Measurements from ENCODE around the gene ZFP92.
A peak's percentile ranks its signal among the peaks of the same experiment; 100 is the strongest.
"Not testable (repeated sequence)": the region's sequence is repeated elsewhere in the genome, so short reads cannot be mapped to it uniquely, and the experiment has no call there.

ZFP92 gene

GRCh38 chrX:153386097-153386496 is 25.2 kb upstream of the ZFP92 start:
- FAIRE-seq (no peak), DNase-seq (ENCODE audit: insufficient read length, low spot score) (no peak)

- DNase-seq (ENCODE audit: insufficient read length, low spot score) (no peak), FAIRE-seq (no peak)
Measured at GRCh38 chrX:153387345-153387744, 23.9 kb upstream of the ZFP92 start.

GRCh38 chrX:153387987-153388721 is 23.1 kb upstream of the ZFP92 start:
- FAIRE-seq (no peak), DNase-seq (ENCODE audit: insufficient read length, low spot score) (no peak)

- FAIRE-seq (no peak), DNase-seq (ENCODE audit: insufficient read length, low spot score) (no peak)
Measured at GRCh38 chrX:153388722-153389459, 22.4 kb upstream of the ZFP92 start.

DNA sequence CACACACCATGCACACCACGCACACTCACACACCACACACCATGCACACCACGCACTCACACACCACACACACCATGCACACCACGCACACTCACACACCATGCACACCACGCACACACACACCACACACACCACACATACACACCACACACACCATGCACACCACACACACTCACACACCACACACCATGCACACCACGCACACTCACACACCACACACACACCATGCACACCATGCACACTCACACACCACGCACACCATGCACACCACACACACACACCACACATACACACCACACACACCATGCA is 21.9 kb upstream of the ZFP92 start:
- FAIRE-seq; DNase-seq (ENCODE audit: insufficient read length, low spot score): not testable (repeated sequence)

DNA sequence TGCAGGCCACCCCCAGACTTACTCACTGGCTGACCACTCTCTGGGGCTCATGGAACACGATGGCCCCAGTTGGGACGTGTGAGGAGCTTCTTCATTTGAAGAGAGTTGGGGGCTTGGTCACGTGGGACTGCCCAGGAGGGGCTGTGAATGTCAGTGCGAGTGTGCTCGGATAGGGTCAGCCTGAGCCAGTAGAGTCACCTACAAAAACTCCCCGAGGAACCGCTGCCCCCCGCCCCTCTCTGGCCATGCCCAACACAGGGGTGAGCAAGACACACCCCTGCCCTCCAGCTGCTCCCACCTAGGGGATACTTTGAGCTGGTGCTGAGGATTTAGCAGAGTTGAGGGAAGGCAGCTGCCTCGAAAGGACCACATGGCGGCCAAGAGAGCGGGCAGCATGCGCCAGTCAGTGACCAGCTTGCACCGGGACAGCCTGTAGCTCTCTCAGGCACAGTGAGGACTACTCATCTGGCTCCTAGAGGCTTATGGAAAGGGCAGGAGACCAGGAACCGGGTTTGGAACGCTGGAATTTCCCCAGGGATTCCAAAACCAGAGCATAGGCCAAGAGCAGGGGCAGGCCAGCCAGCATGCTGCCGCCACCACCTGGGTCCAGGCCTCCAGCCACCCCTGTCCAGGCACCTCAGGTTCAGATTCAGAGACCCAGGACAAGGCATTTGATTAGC is 18.5 kb upstream of the ZFP92 start:
- DNase-seq (ENCODE audit: insufficient read length, low spot score) (no peak), FAIRE-seq (no peak)

GRCh38 chrX:153394612-153395011 is 16.7 kb upstream of the ZFP92 start:
- FAIRE-seq (no peak), DNase-seq (ENCODE audit: insufficient read length, low spot score) (no peak)

DNA sequence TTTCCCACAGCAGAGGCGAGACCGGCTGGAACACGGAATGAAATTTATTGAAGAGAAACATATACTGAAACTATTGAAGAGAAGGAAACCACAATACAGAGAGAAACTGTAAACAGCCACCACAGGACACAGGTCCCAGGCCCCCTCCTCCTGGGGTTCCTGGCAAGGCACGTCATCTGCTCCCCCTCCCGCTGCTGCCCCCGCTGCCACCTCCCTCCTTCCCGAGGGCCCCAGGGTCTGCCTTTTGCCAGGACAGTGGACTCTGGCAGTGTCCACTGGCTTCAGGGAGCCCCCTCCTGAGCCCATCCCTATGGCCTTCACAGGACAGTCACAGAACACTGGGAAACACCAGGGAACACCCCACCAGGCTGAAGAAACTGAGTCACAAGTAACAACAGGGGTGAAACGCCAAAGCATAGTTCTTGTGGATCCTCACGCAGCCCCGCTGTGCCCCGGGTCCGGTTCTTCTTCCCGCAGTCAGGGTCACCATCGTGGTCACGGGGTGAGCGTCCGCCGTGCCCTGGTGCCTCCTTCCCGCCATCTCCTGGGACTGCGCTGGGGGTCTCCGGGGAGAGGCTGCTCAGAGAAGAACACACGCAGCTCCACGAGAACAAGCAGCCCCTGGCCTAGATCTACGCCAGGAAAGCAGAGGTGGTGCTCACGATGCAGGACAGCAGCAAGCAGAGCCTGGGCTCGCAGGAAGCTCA is 15.5 kb upstream of the ZFP92 start:
- FAIRE-seq (no peak), DNase-seq (ENCODE audit: insufficient read length, low spot score) (no peak)

DNA sequence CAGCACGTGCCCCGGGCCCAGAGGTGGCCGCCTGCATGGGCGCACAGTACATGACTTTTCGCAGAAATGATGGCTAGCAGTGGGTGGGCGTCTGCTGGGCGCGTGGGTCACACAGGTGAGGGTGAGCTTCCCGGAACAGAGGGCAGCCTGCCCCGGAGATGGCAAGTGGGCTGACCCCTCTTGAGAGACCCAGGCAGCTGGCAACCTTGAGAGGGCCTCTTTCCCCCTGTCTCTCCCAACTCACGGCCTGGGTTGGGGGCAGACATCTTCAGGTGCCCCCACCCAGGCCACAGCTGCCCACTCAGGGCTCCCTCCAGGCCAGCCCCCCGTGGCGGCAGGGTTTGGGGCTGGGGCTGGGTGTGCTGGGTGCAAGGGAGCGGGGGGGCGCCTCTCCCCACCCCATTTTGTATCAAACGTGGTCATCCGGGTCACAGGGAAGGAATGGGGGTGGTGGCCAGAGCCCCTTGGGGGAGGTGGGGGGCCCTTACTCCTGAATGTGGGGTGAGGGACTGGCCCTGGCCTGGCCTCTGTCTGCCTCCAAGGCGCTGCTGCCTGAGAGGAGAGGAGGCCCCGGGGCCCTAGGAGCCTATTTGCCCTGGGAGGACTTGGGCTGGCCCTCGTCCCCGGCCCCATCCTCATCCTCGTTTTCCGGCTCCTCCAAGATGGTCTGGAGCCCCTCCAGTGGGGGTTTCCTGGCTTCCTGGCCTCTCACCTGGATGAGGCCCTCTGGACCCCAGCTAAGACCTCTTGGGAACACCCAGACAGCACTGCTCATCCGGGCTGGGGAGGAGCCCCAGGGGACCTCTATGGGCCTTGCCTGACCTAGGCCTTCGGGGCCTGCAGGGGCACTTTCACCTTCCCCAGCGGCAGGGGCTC is 14.7 kb upstream of the ZFP92 start:
- DNase-seq (ENCODE audit: insufficient read length, low spot score) (no peak), FAIRE-seq (no peak)

DNA sequence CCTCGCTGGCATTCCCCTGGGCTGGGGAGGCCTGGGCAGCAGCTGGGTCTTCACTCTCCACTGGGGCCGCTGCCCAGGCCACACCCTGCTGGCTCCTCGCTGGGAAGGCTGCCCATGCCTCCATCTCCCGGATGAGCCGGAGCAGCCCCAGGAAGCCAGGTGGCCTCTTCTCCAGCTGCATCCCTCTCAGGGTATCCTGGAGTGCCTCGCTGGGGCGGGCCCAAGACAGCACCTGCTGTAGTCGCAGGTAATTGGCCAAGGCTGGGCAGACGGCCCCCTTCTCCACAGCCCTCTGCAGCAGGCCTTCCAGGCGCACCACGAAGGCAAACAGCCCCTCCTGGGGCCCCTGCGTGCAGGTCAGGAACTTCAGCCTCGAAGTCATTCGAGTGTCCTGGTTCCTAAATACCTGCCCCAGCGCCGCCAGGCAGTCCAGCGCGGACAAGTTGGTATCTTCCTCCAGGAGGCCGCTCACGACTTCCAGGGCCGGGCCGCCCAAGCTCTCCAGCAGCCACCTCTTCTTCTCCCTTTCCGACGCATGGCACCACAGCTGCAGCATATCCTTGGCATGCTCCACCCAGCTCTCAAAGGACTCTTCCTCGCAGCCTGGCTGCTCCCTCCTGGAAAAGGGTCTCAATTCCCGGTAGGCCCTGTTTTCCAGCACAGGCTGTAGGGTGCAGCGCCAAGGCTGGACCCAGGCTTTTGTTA is 13.9 kb upstream of the ZFP92 start:
- FAIRE-seq (no peak), DNase-seq (ENCODE audit: insufficient read length, low spot score) (no peak)

DNA sequence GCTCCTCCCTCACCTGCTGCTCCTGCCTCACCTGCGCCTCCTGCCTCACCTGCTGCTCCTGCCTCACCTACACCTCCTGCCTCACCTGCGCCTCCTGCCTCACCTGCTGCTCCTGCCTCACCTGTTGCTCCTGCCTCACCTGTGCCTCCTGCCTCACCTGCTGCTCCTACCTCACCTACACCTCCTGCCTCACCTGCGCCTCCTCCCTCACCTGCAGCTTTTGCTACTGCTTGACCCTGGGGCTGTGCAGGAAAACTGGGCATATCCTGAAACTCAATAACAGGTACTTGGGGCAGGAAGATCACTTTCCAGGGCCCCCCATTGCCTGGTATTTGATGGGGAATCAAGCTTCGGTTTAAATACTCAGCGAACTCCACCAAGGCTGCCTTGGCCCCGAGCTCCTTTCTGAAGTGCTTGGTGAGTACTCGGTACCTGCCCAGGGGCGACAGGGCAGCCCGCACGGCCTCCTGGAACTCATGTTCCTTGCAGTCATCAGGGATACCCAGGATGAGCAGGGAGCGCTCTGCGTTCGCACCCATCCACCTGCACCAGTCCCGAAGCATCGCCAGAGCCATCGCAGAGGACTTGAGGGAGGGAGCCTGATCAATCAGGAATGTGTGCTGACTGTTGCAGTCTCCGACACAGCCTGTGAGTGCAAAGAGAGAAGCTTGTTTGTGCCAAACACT is 12.9 kb upstream of the ZFP92 start:
- DNase-seq (ENCODE audit: insufficient read length, low spot score) (no peak), FAIRE-seq (no peak)

- DNase-seq (ENCODE audit: insufficient read length, low spot score) (peak; percentile 80), FAIRE-seq (no peak)
Measured at GRCh38 chrX:153400146-153401132, 10.8 kb upstream of the ZFP92 start.

DNA sequence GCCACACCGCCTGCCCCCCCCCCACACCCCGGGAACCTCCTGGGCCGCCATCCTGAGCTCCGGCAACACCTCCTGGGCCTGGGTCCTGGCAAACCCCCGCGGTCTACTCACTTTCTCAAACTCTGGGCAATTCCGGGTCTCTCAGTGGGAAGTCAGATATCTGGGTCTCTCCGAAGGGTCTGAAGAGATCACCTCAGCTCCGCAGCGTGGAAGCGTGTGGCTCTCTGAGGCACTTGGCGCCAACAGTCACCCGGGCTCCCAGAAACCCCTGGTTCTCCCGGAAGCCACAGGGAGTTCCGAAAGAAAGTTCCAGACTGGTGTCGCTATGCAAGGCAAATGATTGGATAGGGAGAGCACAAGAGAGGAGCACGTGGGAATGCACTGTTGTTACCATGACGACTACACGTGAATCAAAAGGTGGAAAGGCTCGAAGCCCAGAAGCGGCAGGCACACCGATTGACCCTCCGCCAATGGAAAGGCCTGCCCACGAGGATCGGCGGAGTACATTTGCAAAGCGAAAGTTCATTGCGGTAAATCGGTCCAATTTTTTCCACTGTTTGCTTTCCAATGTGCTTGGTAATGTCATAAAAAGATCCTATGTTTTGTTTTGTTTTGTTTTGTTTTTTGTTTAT is 10.0 kb upstream of the ZFP92 start, which contains the start of gene PNMA6E:
PNMA6E (minus strand) TSS at position 218 of the 632 bp plus-strand sequence. CDS start 2,501 bp downstream, outside the sequence.
- no peak for FAIRE-seq
- no peak for DNase-seq (ENCODE audit: insufficient read length, low spot score)

DNA sequence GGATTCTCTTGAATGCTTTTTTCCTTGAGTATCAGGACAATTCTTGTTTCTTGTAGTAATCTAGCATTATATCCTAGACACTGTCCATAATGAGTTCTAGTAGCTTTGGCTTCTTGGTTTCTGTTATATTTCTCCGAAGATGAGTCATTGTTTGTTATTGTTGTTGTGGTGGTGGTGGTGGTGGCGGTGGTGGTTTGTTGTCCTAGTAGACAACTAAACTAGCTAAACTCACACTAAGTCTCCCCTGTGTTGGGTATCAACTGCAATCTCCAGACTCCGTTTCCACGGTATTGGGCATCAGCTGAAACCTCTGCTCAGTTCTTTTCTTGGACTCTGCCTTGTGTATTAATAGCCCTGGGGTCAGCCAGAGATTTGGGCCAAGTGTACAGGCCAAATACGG is 6.9 kb upstream of the ZFP92 start:
- not testable (repeated sequence) for DNase-seq (ENCODE audit: insufficient read length, low spot score); FAIRE-seq

GRCh38 chrX:153405426-153405825 is 5.8 kb upstream of the ZFP92 start:
- FAIRE-seq: no peak
- DNase-seq (ENCODE audit: insufficient read length, low spot score): no peak

DNA sequence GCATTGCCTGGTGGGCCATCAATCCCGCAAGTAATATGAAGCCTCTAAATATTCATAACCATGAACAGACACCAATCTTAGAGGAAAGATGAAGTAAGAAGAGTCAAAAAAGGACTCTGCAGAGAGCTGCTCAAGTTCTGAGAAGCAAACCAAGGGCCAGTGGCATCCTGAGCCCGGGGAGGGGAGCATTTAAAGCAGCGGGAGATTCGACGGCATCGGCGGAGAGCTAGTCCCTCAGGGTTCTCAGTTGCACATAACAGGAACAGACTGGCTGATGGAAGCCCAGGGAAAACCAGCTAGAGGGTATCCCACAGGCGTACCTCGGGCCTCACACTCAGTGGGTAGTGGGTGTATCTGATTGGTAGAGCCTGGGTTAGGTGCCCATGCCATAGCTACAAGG is 5.3 kb upstream of the ZFP92 start:
- no peak for DNase-seq (ENCODE audit: insufficient read length, low spot score)
- no peak for FAIRE-seq

DNA sequence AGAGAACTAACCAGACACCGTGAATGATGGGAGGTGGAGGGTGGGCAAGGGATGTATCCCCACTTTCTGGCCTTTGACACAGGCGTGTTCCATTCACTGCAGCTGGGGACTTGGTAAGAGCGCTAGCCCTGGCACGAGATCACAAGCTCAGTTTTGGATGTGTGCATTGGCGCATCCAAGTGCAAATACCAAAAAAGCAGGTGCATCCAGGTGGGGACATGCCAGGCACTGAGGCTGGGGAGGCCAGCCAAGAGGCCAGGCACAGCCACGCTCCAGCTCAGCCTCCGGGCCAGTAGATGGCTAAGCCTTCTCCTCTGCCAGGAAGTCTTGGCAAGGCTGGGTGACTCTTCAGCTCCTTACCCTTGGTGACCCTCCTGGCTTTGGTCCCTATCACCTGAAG is 4.4 kb upstream of the ZFP92 start:
- DNase-seq (ENCODE audit: insufficient read length, low spot score): no peak
- FAIRE-seq: no peak
